T-helper 17 cell (primary cell): ENCODE data around the gene NACC2. TPM values are rescaled to one million over a fixed set of nuclear protein-coding genes. Genes with fewer than 3 reads are reported as not detected.
A peak's percentile ranks its signal among the peaks of the same experiment; 100 is the strongest.
"Not testable (repeated sequence)": the region's sequence is repeated elsewhere in the genome, so short reads cannot be mapped to it uniquely, and the experiment has no call there.

Experiments
- ATAC-seq: fragments of 150-1000 bp; cut with Tn5 transposase; 2 replicates; pipeline ENCODE4 v1.10.0; 2021; ENCODE audit warnings: mild to moderate bottlenecking, moderate library complexity
- DNase-seq, 3 donors: peaks; one replicate each; pipeline versions ENCODE4 v3.0.0 to v3.0.0-alpha.2; 2020 to 2021
- H3K9me3 ChIP-seq: one replicate; pipeline ENCODE4 v1.7.0; 2013; ENCODE audit warnings: low read length, mild to moderate bottlenecking; ENCODE audit not compliant: control insufficient read depth, poor library complexity, severe bottlenecking
- H3K27ac Mint-ChIP-seq: one replicate; pipeline ENCODE4 v1.8.0; 2022; ENCODE audit warnings: mild to moderate bottlenecking, moderate library complexity, mixed read lengths
- H3K27me3 Mint-ChIP-seq: one replicate; pipeline ENCODE4 v1.8.0; 2022; ENCODE audit warnings: mixed read lengths
- H3K36me3 Mint-ChIP-seq: one replicate; pipeline ENCODE4 v1.8.0; 2022; ENCODE audit warnings: low read depth, mixed read lengths
- H3K4me1 Mint-ChIP-seq: one replicate; pipeline ENCODE4 v1.8.0; 2022; ENCODE audit warnings: mild to moderate bottlenecking, mixed read lengths
- H3K4me3 Mint-ChIP-seq: one replicate; pipeline ENCODE4 v1.8.0; 2022; ENCODE audit warnings: mild to moderate bottlenecking, moderate library complexity, mixed read lengths
- total RNA-seq, 4 donors: library from RNA in 2 of 4; stranded (reverse) in 2 of 4; gene quantifications; one replicate each; pipeline ENCODE4 v1.2.3 and lab custom pipeline; 2022 to 2026

The NACC2 gene
- total RNA-seq, 2 donors from 2014 or later, result 5.8 to 5.9 TPM

DNA sequence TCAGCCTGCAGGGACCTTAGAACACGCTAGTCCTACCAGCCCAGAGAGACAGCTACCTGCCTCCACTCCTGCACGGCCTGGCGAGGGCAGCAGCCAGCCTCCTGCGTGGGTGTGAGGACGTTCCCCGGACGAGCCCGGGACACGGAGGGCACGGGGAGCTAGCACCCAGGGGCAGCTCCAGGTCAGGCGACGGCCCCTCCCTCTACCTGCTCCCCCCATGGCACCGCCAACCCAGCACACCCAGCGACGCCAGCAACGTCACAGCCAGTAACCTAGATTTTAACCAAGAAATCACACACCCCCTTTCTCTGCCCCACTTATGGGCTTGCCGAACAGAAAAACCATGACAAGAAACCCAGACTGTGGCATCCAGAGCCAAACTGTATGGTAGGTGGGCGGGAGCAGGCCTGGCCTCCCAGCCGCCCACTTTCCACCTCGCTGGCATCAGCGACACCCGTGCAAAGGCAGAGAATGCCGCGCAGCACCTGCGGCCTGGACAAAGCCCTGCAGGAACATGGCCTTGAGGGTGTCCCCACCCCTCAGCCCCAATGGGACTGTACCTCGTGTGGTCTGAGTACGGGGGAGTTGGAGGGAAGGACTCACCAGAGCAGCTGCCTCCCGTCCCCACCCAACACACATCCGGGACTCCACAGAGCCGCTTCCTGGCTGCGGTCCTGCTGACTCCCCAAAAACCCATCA, 47.9 kb downstream of the NACC2 start:
- H3K27ac Mint-ChIP-seq, result no peak overlapping the region
- DNase-seq (no peak), ATAC-seq (peak; percentile 53)
- no peaks in the 10 kb centered on the region for H3K36me3 Mint-ChIP-seq
- H3K27me3 Mint-ChIP-seq, result no peaks in the 10 kb centered on the region
- H3K4me1 Mint-ChIP-seq, result peaks cover 6% of the 10 kb centered on the region
- no peak overlapping the region for H3K4me3 Mint-ChIP-seq
- no peaks in the 10 kb centered on the region for H3K9me3 ChIP-seq

- no peaks in the 10 kb centered on the region for H3K9me3 ChIP-seq
- DNase-seq (no peak), ATAC-seq (no peak)
- Mint-ChIP-seq H3K36me3 (no peaks in the 10 kb centered on the region), H3K27ac (no peak overlapping the region), H3K4me1 (peaks cover 2% of the 10 kb centered on the region), H3K4me3 (peak overlapping the region; percentile 9), H3K27me3 (no peaks in the 10 kb centered on the region)
Observed at GRCh38 chr9:136046554-136046920, 48.6 kb downstream of the NACC2 start.

GRCh38 chr9:136045595-136046553, 49.2 kb downstream of the NACC2 start:
- Mint-ChIP-seq H3K4me1 (peaks cover 2% of the 10 kb centered on the region), H3K27me3 (no peaks in the 10 kb centered on the region), H3K4me3 (peak overlapping the region; percentile 9), H3K36me3 (no peaks in the 10 kb centered on the region), H3K27ac (no peak overlapping the region)
- no peak for DNase-seq
- no peak for ATAC-seq
- no peaks in the 10 kb centered on the region for H3K9me3 ChIP-seq

GRCh38 chr9:136044971-136045594, 50.0 kb downstream of the NACC2 start:
- Mint-ChIP-seq H3K36me3 (no peaks in the 10 kb centered on the region), H3K4me3 (no peak overlapping the region), H3K27ac (no peak overlapping the region), H3K27me3 (no peaks in the 10 kb centered on the region), H3K4me1 (peaks cover 2% of the 10 kb centered on the region)
- ATAC-seq (no peak), DNase-seq (no peak)
- H3K9me3 ChIP-seq, result no peaks in the 10 kb centered on the region

GRCh38 chr9:136044207-136044970, 50.7 kb downstream of the NACC2 start:
- Mint-ChIP-seq H3K27me3 (no peaks in the 10 kb centered on the region), H3K27ac (no peak overlapping the region), H3K36me3 (peaks cover 4% of the 10 kb centered on the region), H3K4me1 (peaks cover 2% of the 10 kb centered on the region), H3K4me3 (no peak overlapping the region)
- no peaks in the 10 kb centered on the region for H3K9me3 ChIP-seq
- ATAC-seq, result no peak
- no peak for DNase-seq

GRCh38 chr9:136043441-136043991, 51.6 kb downstream of the NACC2 start:
- H3K27me3 Mint-ChIP-seq, result no peaks in the 10 kb centered on the region
- H3K27ac Mint-ChIP-seq, result no peak overlapping the region
- H3K4me3 Mint-ChIP-seq, result peak overlapping the region; percentile 19
- ATAC-seq (no peak), DNase-seq (no peak)
- H3K4me1 Mint-ChIP-seq, result peaks cover 2% of the 10 kb centered on the region
- H3K9me3 ChIP-seq, result no peaks in the 10 kb centered on the region
- H3K36me3 Mint-ChIP-seq, result peaks cover 4% of the 10 kb centered on the region

DNA sequence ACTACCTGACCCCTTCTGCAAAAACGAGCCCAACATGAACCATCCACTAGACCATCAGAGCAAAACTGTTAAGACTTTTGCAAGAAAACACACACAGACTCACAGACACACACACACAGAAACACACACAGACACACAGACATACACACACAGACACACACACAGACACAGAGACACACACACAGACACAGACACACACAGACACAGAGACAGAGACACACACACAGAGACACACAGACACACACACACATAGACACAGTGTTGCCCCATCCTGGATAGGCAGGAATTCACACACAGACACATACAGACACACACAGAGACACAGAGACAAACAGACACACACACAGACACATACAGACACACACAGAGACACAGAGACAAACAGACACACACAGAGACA, 52.5 kb downstream of the NACC2 start:
- no peak overlapping the region for H3K4me3 Mint-ChIP-seq
- H3K36me3 Mint-ChIP-seq, result peaks cover 4% of the 10 kb centered on the region
- no peaks in the 10 kb centered on the region for H3K9me3 ChIP-seq
- no peak for DNase-seq
- ATAC-seq, result no peak
- peaks cover 2% of the 10 kb centered on the region for H3K4me1 Mint-ChIP-seq
- no peak overlapping the region for H3K27ac Mint-ChIP-seq
- H3K27me3 Mint-ChIP-seq, result no peaks in the 10 kb centered on the region

GRCh38 chr9:136040848-136041247, 54.2 kb downstream of the NACC2 start:
- not testable (repeated sequence) for DNase-seq, H3K9me3 ChIP-seq, ATAC-seq, H3K4me3 Mint-ChIP-seq, H3K4me1 Mint-ChIP-seq, H3K27me3 Mint-ChIP-seq, H3K27ac Mint-ChIP-seq, H3K36me3 Mint-ChIP-seq

DNA sequence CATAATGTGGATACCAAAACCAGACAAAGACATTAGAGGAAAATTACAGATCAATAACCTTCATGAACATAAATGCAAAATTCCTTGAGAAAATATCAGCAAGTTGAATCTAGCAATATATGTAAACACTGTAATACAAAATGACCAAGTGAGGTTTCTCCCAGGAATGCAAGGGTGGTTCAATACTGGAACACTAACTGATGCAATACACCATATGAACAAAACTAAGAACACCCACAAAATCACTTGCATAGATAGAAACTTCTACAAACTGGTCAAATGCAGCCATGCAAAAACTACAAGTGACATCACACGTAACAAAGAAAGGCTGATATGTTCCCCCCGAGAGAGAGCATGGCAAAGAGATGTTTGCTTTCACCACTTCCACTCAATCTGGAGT, 55.6 kb downstream of the NACC2 start:
- no peak overlapping the region for H3K4me3 Mint-ChIP-seq
- no peak overlapping the region for H3K27ac Mint-ChIP-seq
- peaks cover 4% of the 10 kb centered on the region for H3K36me3 Mint-ChIP-seq
- no peaks in the 10 kb centered on the region for H3K9me3 ChIP-seq
- H3K27me3 Mint-ChIP-seq, result no peaks in the 10 kb centered on the region
- DNase-seq (no peak), ATAC-seq (no peak)
- peaks cover 2% of the 10 kb centered on the region for H3K4me1 Mint-ChIP-seq

DNA sequence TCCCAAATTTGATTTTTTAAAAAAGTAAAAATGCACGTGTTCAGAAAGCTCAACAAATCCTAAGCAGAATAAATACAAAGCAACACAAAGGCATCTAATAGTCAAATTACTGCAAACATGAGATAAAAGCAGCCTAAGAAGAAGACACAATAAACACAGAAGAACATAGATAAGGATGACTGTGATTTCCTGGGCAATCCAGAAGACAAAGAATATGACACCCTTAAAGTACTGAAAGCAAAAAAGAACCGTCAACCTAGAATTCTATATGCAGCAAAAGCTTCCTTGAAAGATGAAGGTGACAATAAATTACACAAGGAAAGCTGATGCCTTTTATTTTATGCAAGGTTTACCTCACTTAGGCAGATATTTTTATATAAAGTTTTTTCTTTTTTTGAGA, 58.2 kb downstream of the NACC2 start:
- Mint-ChIP-seq H3K36me3 (peaks cover 4% of the 10 kb centered on the region), H3K4me1 (peaks cover 3% of the 10 kb centered on the region), H3K4me3 (no peak overlapping the region), H3K27me3 (no peaks in the 10 kb centered on the region), H3K27ac (no peak overlapping the region)
- H3K9me3 ChIP-seq, result no peaks in the 10 kb centered on the region
- ATAC-seq, result no peak
- DNase-seq, result no peak

DNA sequence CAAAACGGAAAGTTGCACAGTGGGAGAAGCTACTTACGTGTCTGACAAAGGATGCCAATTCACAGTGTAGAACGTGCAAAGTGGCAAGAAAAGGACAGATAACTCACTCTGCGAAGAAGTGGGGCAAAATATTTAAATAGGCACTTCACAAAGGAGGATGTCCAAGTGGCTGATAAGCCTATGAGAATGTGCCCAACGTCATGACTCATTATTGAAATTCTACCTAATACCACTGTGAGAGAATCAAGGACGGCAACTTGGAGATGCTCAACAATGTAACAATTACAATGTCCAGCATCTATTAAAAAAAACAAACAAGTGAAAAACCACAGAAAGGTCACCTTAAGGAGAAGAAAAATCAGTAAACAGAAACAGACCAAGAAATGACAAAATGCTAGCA, 59.0 kb downstream of the NACC2 start:
- no peak overlapping the region for H3K4me3 Mint-ChIP-seq
- no peaks in the 10 kb centered on the region for H3K27me3 Mint-ChIP-seq

GRCh38 chr9:136031741-136032730, 63.1 kb downstream of the NACC2 start:
- no peak overlapping the region for H3K27ac Mint-ChIP-seq
- H3K9me3 ChIP-seq, result no peaks in the 10 kb centered on the region
- H3K4me3 Mint-ChIP-seq, result no peak overlapping the region
- ATAC-seq, result no peak
- no peaks in the 10 kb centered on the region for H3K27me3 Mint-ChIP-seq
- no peak for DNase-seq
- H3K36me3 Mint-ChIP-seq, result no peaks in the 10 kb centered on the region
- H3K4me1 Mint-ChIP-seq, result peaks cover 9% of the 10 kb centered on the region

More for the DNA sequence above, 59.0 kb downstream of the NACC2 start:
- peaks cover 4% of the 10 kb centered on the region for H3K36me3 Mint-ChIP-seq
- peaks cover 4% of the 10 kb centered on the region for H3K4me1 Mint-ChIP-seq
- DNase-seq (no peak), ATAC-seq (no peak)
- H3K27ac Mint-ChIP-seq, result no peak overlapping the region
- H3K9me3 ChIP-seq, result no peaks in the 10 kb centered on the region
